Ovary (tissue), 9 donors: Measurements from ENCODE around the gene TAF1A. TPM values are rescaled to one million over a fixed set of nuclear protein-coding genes. Genes with fewer than 3 reads are reported as not detected.

Source experiments
- DNase-seq, 5 donors: peaks; one replicate each; pipeline ENCODE4 v3.0.0-alpha.2; 2019 to 2020
- H3K27ac ChIP-seq, 2 donors: fragments of 200-600 bp; one replicate each; pipeline versions ENCODE4 v1.5.1 to v1.8.0; 2019 to 2022
- H3K27me3 ChIP-seq: fragments of 200-600 bp; one replicate; pipeline ENCODE4 v1.8.0; 2022
- H3K36me3 ChIP-seq: fragments of 200-600 bp; sonication (generic); one replicate; pipeline ENCODE4 v1.5.1; 2019
- H3K4me1 ChIP-seq: one replicate; pipeline ENCODE4 v1.8.1; 2013; ENCODE audit warnings: mild to moderate bottlenecking, moderate library complexity; ENCODE audit not compliant: insufficient read depth
- H3K4me3 ChIP-seq: fragments of 200-600 bp; sonication (generic); one replicate; pipeline ENCODE4 v1.5.1; 2017
- H3K9me3 ChIP-seq, 2 donors: fragments of 200-600 bp in 1 of 2; sonication (generic) in 1 of 2; one replicate each; pipeline versions ENCODE4 v1.5.1 to v1.8.1; 2013 to 2019; ENCODE audit warnings: mild to moderate bottlenecking in 1 of 2, moderate library complexity in 1 of 2
- EP300 ChIP-seq: sonication (generic); formaldehyde crosslinking; IDR thresholded peaks from one replicate; pipeline ENCODE4 v1.6.1; 2017; ENCODE audit warnings: antibody characterized with exemption
- POLR2A ChIP-seq: fragments of 450-650 bp; IDR thresholded peaks from one replicate; pipeline ENCODE4 v1.6.1; 2017; ENCODE audit warnings: antibody characterized with exemption, mild to moderate bottlenecking, moderate library complexity
- WGBS, 3 donors: extraction: QIAGEN DNeasy Blood & Tissue Kit in 1 of 3; methylation state at CpG; one replicate each; pipeline versions ENCODE4 v1.1.5 to v1.1.7; 2013 to 2017; 5-methylcytosine and 5-hydroxymethylcytosine counted together
- intact Hi-C, 4 donors: fragments of 100-400 bp; cut with DNase I; formaldehyde crosslinking; loops; one replicate each; pipeline versions ENCODE4 v1.11.0 to v1.15.1; 2022 to 2023
- polyA plus RNA-seq, 2 donors: library from polyadenylated mRNA; stranded (reverse); fragments of 200-250 nt in 1 of 2; fragments of 350-450 nt in 1 of 2; fragmentation: Illumina TruSeq in 1 of 2; extraction: RNeasy Lipid Tissue Mini Kit (QIAGEN cat#74804) in 1 of 2; gene quantifications; one replicate each; pipeline ENCODE4 v1.2.3, GENCODE V29; 2013 to 2014
- total RNA-seq, 7 donors: library from RNA; depleted of rRNA in 2 of 7; stranded (reverse); fragments of >200 nt in 2 of 7; fragmentation: NEBNext Ultra II Directional in 3 of 7; extraction: Animal tissue kit (Norgen Biotek cat#: 25700) in 3 of 7; gene quantifications; one replicate each; pipeline versions ENCODE4 v1.1.0 to v1.2.4, GENCODE V29; 2016 to 2023
- TF ChIP-seq, protein P1 (sequence below), 3 donors: fragments of 450-650 bp in 2 of 3; fragments of 200-600 bp in 1 of 3; IDR thresholded peaks; one replicate each; pipeline versions ENCODE4 v1.5.1 to v1.8.0; 2016 to 2022; ENCODE audit warnings: antibody characterized with exemption in 3 of 3, mild to moderate bottlenecking in 1 of 3
- donor health status: DM: no; HTN: no; CAD: no; lungs with moderate emphysema.
- donor health status: DM: no; HTN: no; CAD: no.
- donor health status: Bipolar disorder and iron deficiency.
- donor health status: DM: yes; HTN: yes; CAD: no.
- donor health status: DM: no; HTN: no; CAD: no.
- donor health status: DM: yes; HTN: yes; CAD: no.

The TAF1A gene
- total and polyA plus RNA-seq, 9 donors: 4.2 to 15.7 (median 9.3) TPM

DNA sequence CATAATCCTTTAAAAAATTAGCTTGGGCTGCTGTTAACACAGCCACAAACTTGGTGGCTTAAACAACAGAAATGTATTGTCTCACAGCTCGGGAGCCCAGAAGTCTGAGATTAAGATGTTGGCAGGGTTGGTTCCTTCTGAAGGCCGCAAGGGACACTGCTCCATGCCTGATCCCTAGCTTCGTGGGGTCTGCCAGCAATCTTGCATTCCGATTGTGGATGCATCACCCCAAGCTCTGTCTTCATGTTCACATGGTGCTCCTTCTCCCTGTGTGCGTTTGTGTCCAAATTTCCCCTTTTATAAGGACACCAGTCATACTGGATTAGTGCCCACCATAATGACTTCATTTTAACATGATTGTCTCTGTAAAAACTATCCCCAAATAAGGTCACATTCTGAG, 36.9 kb downstream of the TAF1A start:
- intact Hi-C loops: no loop called here
- Histone ChIP-seq H3K27ac (no peak overlapping the region), H3K4me3 (no peak overlapping the region), H3K27me3 (no peaks in the 10 kb centered on the region), H3K9me3 (no peaks in the 10 kb centered on the region), H3K36me3 (no peaks in the 10 kb centered on the region), H3K4me1 (no peaks in the 10 kb centered on the region)
- WGBS, 3 donors: 46 to 66% (median 56%) methylated on average over 5 of the region's 5 CpGs
- DNase-seq: no peak
- no peak for TF ChIP-seq EP300
- TF ChIP-seq, protein P1, sequence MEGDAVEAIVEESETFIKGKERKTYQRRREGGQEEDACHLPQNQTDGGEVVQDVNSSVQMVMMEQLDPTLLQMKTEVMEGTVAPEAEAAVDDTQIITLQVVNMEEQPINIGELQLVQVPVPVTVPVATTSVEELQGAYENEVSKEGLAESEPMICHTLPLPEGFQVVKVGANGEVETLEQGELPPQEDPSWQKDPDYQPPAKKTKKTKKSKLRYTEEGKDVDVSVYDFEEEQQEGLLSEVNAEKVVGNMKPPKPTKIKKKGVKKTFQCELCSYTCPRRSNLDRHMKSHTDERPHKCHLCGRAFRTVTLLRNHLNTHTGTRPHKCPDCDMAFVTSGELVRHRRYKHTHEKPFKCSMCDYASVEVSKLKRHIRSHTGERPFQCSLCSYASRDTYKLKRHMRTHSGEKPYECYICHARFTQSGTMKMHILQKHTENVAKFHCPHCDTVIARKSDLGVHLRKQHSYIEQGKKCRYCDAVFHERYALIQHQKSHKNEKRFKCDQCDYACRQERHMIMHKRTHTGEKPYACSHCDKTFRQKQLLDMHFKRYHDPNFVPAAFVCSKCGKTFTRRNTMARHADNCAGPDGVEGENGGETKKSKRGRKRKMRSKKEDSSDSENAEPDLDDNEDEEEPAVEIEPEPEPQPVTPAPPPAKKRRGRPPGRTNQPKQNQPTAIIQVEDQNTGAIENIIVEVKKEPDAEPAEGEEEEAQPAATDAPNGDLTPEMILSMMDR (IDR thresholded peaks at IDR 0.05): no peak
- TF ChIP-seq POLR2A: no peak

DNA sequence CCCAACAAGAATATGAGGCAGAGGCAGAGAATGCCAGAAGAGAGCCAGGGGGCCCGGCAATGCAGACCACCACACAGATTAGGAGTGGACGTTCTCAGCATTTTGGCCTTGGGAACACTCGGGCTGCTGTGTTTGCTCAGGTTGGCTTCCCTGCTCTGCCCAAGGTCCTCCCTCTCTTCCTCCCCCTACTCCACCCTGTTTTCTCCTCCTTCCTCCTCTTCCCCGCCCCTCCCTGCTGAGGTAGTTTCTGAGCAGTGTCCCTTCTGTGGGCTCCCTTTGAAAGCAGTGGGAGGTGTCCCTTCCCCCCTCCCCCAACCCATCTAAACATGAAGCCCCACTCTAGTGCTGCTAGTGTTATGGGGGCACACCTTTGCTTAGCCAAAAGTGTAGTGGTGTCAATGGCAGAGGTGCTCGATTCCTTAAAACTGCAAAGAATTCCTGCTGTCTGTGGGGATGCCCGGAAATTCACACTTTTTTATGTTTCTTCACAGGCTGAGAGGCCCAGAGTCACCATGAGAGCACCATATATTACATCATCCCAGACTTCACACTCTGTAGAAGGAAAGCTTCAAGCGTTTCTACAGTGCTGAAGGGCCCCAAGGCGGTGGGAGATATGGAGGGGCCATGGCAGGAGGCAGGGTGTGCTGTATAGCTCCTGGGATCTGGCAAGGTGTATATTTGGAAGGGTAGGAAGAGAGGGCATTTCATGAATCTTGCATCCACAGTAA, 41.6 kb downstream of the TAF1A start, which contains the start of gene HHIPL2:
TSS of gene HHIPL2 (minus strand) at position 161 of the 728 bp plus-strand sequence. CDS start at position 101, 60 bp downstream.
- 27 to 32% (median 28%) methylated on average over 8 of the region's 8 CpGs for WGBS, 3 donors
- TF ChIP-seq POLR2A (no peak), EP300 (no peak)
- TF ChIP-seq, protein P1 (IDR thresholded peaks at IDR 0.05): no peak

GRCh38 chr1:222547260-222547614, 42.5 kb downstream of the TAF1A start:
- Histone ChIP-seq H3K4me1 (no peaks in the 10 kb centered on the region), H3K36me3 (no peaks in the 10 kb centered on the region), H3K9me3 (no peaks in the 10 kb centered on the region), H3K27me3 (no peaks in the 10 kb centered on the region), H3K4me3 (no peak overlapping the region), H3K27ac (no peak overlapping the region)
- DNase-seq: no peak
- intact Hi-C loops: no loop called here
- TF ChIP-seq, protein P1 (IDR thresholded peaks at IDR 0.05): no peak
- no peak for TF ChIP-seq POLR2A
- TF ChIP-seq EP300: no peak
- 41 to 45% (median 42%) methylated on average over 8 of the region's 8 CpGs for WGBS, 3 donors

More for the DNA sequence above, 41.6 kb downstream of the TAF1A start, which contains the start of gene HHIPL2:
- Histone ChIP-seq H3K36me3 (no peaks in the 10 kb centered on the region), H3K27me3 (no peaks in the 10 kb centered on the region), H3K9me3 (no peaks in the 10 kb centered on the region), H3K27ac (no peak within 1 kb of the TSS), H3K4me3 (no peak within 1 kb of the TSS), H3K4me1 (no peaks in the 10 kb centered on the region)
- intact Hi-C loops: no loop called here
- no peak for DNase-seq

DNA sequence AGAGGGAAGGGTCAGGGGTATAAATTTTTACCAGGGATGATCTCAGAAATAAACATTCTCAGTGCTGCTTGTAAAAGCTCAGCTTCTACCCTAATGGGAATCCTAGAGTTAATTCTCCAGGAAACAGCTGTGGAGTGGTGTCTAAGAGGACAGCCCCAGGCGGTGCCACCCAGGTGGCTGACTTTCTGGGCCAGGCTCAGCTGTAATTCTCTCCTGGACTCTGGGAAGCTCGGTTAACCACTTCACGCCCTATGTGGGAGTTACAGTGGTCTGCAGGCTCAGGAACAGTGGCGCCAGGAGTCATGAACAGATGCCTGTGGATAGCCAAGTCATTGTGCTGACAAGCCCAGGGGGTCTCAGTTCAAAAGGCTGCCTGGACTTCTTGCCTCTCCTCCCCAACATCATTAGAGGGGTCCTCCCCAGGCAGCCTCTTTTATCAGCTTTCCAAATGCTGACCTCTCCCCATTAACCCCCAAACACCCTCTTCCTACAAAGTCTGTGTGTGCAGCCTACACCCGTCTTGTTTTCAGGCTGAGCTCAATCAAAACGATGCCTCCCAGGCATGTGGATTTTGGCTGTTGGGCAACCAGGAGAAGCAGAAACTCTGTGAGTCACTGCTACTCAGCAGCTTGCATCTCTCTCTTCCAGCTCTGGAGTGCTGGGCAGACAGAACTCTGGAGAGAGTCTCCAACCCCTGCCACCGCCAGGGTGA, 43.0 kb downstream of the TAF1A start:
- H3K4me1 ChIP-seq: no peaks in the 10 kb centered on the region
- no peaks in the 10 kb centered on the region for H3K27me3 ChIP-seq
- intact Hi-C loops: no loop called here
- no peak overlapping the region for H3K4me3 ChIP-seq
- 8 to 11% (median 9%) methylated on average over 7 of the region's 7 CpGs for WGBS, 3 donors
- no peaks in the 10 kb centered on the region for H3K36me3 ChIP-seq
- no peak overlapping the region for H3K27ac ChIP-seq
- no peaks in the 10 kb centered on the region for H3K9me3 ChIP-seq
- TF ChIP-seq POLR2A (no peak), EP300 (no peak)
- TF ChIP-seq, protein P1 (IDR thresholded peaks at IDR 0.05): no peak
- DNase-seq: no peak
